Astrocyte (in vitro differentiated cells and primary cell): Measurements from ENCODE around the gene TXLNG.
"Not testable (repeated sequence)": the region's sequence is repeated elsewhere in the genome, so short reads cannot be mapped to it uniquely, and the experiment has no call there.

ENCODE experiments used
- CTCF ChIP-seq: IDR thresholded peaks from 2 replicates; pipeline ENCODE4 v1.5.1; 2011; ENCODE audit warnings: low read depth, mild to moderate bottlenecking, inconsistent platforms, low read length, moderate library complexity; ENCODE audit not compliant: insufficient read depth
- EZH2 ChIP-seq: IDR thresholded peaks from 2 replicates; pipeline ENCODE4 v1.6.1; 2012; ENCODE audit warnings: mild to moderate bottlenecking, low read length, inconsistent platforms; ENCODE audit not compliant: insufficient read depth

- not testable (repeated sequence) for TF ChIP-seq CTCF, EZH2
Measured at GRCh38 chrX:16856076-16856404, 69.8 kb downstream of the TXLNG start.
